VCaP (cell line): Measurements from ENCODE around the gene WNT9A.
"Not testable (repeated sequence)": the region's sequence is repeated elsewhere in the genome, so short reads cannot be mapped to it uniquely, and the experiment has no call there.

ENCODE experiments used
- H3K27ac ChIP-seq: fragments of 450-650 bp; 2 replicates; pipeline ENCODE4 v1.5.1; 2017
- CTCF ChIP-seq: fragments of 450-650 bp; conservative IDR thresholded peaks from 2 replicates; pipeline ENCODE4 v1.5.1; 2017; ENCODE audit warnings: mild to moderate bottlenecking, moderate library complexity

Gene WNT9A

GRCh38 chr1:227884370-227885134, 63.2 kb downstream of the WNT9A start:
- H3K27ac ChIP-seq = no peak overlapping the region
- TF ChIP-seq CTCF = no peak

GRCh38 chr1:227883641-227884301, 64.0 kb downstream of the WNT9A start:
- TF ChIP-seq CTCF = no peak
- no peak overlapping the region for H3K27ac ChIP-seq

- no peak overlapping the region for H3K27ac ChIP-seq
- TF ChIP-seq CTCF = no peak
These were observed 64.6 kb downstream of the WNT9A start for GRCh38 chr1:227883073-227883520.

GRCh38 chr1:227880342-227880924, 67.3 kb downstream of the WNT9A start:
- H3K27ac ChIP-seq = no peak overlapping the region
- no peak for TF ChIP-seq CTCF

- not testable (repeated sequence) for H3K27ac ChIP-seq
These were observed 69.9 kb downstream of the WNT9A start for GRCh38 chr1:227877810-227878209.

- not testable (repeated sequence) for H3K27ac ChIP-seq
These were observed 75.8 kb downstream of the WNT9A start for GRCh38 chr1:227871892-227872291.

GRCh38 chr1:227870366-227870765, 77.4 kb downstream of the WNT9A start:
- no peak overlapping the region for H3K27ac ChIP-seq
- TF ChIP-seq CTCF = no peak

- H3K27ac ChIP-seq = no peak overlapping the region
- no peak for TF ChIP-seq CTCF
These were observed 77.9 kb downstream of the WNT9A start for GRCh38 chr1:227869851-227870305.
